ENCODE results near the gene PDX1. TPM values are rescaled to one million over a fixed set of nuclear protein-coding genes. Genes with fewer than 3 reads are reported as not detected.
A peak's percentile ranks its signal among the peaks of the same experiment; 100 is the strongest.

The PDX1 gene
- total RNA-seq, 1 donor: not detected

DNA sequence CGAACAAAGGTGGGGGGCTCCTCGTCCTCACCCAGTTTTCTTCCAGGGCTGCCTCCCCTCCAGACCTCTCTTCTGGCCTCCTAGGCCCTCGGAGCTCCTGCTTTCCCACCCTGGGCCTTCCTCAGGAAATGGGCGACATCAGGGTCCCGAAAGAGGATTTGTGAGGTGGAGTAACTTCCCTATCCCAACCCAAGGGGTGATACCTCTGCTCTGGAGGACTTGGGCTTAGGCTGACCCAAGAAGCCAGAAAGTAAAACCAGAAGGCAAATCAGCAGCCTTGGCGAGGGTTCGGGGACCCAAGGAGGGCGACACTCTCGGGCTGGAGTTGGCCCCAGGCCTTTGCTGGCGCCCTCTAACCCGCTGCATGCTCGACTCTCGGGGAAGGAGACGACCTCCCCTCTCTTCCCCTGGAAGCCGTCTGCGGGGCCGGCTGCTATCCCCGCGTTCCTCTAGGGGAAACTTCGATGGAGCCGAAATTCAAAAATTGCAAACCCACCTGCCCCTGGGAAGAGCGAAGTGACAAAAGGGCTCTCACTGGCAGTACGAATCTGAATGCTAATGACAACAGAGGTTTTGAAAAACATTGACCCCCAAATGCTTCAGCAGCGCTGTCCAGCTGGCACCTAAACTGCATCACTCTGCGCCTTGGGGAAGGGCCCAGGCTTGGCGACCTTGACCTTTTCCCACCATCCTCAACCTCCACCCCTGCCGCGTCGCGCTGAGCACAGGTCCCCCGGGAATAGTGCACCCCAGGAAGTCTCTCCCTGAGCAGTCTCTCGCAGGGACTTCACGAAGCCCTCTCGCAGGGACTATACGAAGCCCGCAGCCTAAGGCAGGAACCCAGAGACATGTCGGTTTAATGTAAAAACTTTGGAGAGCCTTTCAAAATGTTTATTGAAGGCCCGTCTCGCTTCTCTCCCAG, 2.4 kb downstream of the PDX1 start:
- no peak for DNase-seq (ENCODE audit: low read depth in 2 of 3, low spot score in 2 of 3)

DNA sequence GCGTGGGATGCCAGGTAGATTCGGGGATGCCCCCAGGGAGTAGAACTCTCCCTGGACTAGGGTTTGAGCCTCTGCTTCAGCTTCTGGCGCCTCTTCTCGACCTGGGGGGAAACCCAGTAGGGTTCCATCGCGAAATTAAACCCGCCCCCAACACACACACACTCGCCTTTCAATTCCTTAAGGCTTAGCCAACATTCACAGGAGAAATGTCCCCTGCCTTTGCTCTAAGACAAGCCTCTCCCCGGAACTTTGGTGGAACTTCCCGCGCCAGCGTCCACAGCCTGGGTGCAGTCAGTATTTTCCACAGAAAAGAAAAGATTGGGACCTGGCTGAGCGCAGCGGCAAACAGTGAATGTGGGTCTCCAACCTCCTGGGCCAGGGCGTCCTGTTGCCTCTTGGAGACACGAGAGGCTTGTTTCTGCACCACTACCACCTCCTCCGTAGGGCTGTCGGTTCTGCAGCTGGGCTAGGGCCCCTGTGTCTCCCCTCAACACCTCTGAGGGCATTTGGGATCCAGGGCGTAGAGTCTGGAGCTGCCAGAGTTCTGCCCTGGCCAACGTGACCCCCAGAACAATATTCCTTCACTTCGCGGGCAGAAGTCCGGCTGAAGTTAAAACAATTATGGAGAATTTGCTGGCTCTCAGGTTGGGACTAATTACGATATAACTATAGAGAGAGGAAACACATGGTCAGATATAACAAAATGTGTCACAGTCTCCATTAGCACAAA, 3.2 kb downstream of the PDX1 start:
- no peak for DNase-seq (ENCODE audit: low read depth in 2 of 3, low spot score in 2 of 3)

GRCh38 chr13:27923794-27924528, 4.2 kb downstream of the PDX1 start:
- peak in 1 of 3 donors; percentile 55 for DNase-seq (ENCODE audit: low read depth in 2 of 3, low spot score in 2 of 3)

DNA sequence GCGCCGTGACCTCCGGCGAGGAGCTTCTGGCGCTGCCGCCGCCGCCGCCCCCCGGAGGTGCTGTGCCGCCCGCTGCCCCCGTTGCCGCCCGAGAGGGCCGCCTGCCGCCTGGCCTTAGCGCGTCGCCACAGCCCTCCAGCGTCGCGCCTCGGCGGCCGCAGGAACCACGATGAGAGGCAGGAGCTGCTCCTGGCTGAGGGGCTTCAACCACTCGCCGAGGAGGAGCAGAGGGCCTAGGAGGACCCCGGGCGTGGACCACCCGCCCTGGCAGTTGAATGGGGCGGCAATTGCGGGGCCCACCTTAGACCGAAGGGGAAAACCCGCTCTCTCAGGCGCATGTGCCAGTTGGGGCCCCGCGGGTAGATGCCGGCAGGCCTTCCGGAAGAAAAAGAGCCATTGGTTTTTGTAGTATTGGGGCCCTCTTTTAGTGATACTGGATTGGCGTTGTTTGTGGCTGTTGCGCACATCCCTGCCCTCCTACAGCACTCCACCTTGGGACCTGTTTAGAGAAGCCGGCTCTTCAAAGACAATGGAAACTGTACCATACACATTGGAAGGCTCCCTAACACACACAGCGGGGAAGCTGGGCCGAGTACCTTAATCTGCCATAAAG, 4.8 kb downstream of the PDX1 start:
- DNase-seq (ENCODE audit: low read depth in 2 of 3, low spot score in 2 of 3): no peak

- DNase-seq (ENCODE audit: low read depth in 2 of 3, low spot score in 2 of 3): no peak
These were observed 5.6 kb downstream of the PDX1 start for GRCh38 chr13:27925220-27925991.

GRCh38 chr13:27926644-27927434, 7.0 kb downstream of the PDX1 start:
- peak in 1 of 3 donors; percentile 42 for DNase-seq (ENCODE audit: low read depth in 2 of 3, low spot score in 2 of 3)

DNA sequence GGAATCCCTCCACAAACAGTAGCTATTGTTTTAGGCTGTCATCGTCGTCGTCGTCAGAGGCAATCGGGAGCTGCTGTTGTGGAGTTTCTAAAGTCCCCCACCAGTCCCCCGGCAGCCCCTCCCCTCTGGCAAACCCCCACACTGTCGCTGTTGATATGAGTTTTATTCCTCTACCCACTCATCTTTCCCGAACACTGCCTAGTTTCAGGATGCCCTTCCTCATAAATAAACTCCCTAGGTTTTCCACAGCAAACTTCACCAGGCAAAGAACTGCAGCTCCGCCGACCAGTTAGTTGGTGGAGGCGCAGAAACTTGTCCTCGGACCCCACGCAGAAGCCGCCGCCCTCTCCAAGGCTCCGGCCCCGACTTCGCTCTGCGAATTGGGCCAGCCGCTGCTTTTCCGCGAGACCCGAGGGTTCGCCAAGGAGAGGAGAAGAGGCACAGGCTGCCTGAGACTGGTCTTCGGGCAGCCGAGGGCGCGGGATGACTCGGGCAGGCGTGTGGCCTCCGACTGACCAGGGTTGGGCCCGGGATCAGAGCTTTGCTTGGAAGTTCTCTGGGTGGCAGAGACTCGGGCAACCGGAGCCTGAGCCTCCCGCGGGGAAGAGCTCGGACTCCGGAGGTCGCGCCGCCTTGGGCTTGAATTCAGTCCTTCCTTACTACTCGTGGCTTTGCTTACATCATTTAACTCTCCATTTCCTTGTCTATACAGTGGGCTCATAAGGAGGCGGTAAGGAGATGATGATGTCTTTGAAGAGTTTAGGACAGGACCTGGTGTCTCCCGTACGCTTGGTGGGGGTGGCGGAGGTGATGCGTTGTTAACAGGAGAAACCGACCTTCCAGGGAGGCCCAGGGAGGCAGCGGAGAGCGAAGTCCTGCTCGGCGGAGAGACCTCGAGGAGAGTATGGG, 7.9 kb downstream of the PDX1 start:
- peak in 1 of 3 donors; percentile 12 for DNase-seq (ENCODE audit: low read depth in 2 of 3, low spot score in 2 of 3)

DNA sequence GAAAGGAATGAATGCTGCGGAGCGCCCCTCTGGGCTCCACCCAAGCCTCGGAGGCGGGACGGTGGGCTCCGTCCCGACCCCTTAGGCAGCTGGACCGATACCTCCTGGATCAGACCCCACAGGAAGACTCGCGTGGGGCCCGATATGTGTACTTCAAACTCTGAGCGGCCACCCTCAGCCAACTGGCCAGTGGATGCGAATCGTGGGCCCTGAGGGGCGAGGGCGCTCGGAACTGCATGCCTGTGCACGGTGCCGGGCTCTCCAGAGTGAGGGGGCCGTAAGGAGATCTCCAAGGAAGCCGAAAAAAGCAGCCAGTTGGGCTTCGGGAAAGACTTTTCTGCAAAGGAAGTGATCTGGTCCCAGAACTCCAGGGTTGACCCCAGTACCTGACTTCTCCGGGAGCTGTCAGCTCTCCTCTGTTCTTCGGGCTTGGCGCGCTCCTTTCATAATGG, 8.6 kb downstream of the PDX1 start:
- no peak for DNase-seq (ENCODE audit: low read depth in 2 of 3, low spot score in 2 of 3)

GRCh38 chr13:27928805-27929753, 9.3 kb downstream of the PDX1 start:
- no peak for DNase-seq (ENCODE audit: low read depth in 2 of 3, low spot score in 2 of 3)

GRCh38 chr13:27929868-27930267, 10.1 kb downstream of the PDX1 start:
- DNase-seq (ENCODE audit: low read depth in 2 of 3, low spot score in 2 of 3): no peak

- no peak for DNase-seq (ENCODE audit: low read depth in 2 of 3, low spot score in 2 of 3)
These were observed 13.3 kb downstream of the PDX1 start for GRCh38 chr13:27933118-27933517.

DNA sequence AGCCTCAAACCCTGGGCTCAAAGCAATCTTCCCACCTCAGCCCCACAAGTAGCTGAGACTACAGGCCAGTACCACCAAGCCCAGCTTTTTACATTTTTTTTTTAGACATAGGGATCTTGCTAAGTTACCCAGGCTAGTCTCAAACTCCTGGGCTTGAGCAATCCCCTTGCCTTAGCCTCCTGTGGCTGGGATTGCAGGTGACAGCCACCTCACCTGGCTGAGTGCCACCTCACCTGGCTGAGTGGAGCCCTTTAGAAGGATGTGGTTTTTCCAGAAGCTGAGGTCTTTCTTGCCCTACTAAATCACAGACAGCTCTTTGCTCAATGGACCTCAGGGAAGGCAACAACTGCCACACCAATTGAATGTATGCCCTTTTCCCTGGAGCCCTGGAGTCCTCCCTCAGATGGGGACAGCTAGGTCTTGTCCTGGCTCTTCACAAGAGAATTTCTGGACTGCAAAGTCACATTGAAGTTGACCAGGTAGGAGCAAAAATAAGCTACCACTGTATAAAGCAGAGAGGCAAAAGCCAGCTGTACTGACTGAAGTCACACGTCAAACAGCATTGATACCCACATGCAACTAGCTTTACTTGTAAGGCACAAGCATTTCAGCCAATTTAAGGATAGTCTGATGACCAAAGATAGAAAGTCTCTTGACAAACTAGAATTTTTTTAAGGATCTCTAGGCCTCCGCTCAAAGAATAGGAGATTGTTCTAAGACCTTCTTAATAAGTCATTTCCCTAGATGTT, 14.0 kb downstream of the PDX1 start:
- DNase-seq (ENCODE audit: low read depth in 2 of 3, low spot score in 2 of 3): no peak

GRCh38 chr13:27942972-27943371, 23.2 kb downstream of the PDX1 start:
- DNase-seq (ENCODE audit: low read depth in 2 of 3, low spot score in 2 of 3): no peak

- no peak for DNase-seq (ENCODE audit: low read depth in 2 of 3, low spot score in 2 of 3)
These were observed 33.3 kb downstream of the PDX1 start for GRCh38 chr13:27952876-27953675.

DNA sequence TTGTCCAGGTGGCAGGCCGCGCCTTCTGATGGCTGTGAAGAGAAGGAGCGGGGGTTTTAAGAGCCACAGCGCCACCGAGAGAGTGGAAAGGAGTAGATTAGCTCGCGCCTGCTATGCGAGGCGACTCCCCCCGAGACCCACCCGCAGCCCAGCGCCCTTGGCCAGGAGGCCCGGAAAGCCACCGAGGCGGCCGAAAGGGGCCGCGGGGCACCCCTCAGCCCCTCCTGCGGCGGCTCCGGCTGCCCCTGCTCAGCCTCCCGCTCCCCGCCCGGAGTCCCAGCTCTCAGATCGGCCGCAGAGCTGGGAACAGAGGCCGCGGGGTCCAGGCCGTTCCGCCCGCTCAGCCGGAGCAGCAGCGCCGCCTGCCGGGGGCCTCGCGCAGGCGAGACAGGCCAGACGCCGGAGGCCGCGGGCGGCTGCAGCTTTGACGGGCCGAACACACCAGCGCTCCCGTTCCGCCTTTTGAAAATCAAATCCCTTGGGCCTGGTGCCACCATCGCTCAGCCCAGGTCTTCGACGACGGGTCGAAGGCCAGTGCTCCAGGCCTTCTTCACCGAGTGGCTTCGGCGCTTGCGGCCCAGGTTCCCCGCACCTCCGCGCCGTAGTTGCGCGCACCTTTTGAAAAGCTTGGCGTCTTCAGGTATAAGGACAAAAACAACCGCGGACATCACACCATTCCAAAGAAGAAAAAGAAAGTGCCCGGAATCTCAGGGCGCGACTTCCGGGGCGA, 34.0 kb downstream of the PDX1 start:
- peak; percentile 24 to 83 (median 79) for DNase-seq (ENCODE audit: low read depth in 2 of 3, low spot score in 2 of 3)
